ENCODE data around the gene ZC3H12C.

DNA sequence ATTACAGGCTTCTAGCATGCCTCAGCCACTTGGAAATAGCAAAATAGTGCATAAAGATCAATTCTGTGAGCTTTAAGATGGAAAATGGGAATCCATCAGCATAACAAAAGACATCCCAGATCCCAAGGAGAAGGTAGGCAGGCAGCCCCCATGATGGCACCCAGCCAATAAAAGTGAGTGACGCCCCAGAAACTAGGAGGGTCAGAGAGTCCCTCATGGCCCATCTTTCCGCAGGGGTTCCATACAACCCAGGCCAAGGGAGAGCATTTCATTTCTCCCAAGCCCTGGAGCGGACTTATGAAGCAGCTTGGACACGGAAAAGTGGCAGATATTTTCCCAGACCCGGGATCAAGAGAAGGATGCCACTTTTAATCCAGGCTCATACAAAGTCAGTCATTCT, 93.3 kb downstream of the ZC3H12C start:
- TF ChIP-seq, protein P1, sequence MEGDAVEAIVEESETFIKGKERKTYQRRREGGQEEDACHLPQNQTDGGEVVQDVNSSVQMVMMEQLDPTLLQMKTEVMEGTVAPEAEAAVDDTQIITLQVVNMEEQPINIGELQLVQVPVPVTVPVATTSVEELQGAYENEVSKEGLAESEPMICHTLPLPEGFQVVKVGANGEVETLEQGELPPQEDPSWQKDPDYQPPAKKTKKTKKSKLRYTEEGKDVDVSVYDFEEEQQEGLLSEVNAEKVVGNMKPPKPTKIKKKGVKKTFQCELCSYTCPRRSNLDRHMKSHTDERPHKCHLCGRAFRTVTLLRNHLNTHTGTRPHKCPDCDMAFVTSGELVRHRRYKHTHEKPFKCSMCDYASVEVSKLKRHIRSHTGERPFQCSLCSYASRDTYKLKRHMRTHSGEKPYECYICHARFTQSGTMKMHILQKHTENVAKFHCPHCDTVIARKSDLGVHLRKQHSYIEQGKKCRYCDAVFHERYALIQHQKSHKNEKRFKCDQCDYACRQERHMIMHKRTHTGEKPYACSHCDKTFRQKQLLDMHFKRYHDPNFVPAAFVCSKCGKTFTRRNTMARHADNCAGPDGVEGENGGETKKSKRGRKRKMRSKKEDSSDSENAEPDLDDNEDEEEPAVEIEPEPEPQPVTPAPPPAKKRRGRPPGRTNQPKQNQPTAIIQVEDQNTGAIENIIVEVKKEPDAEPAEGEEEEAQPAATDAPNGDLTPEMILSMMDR (IDR thresholded peaks at IDR 0.05; ENCODE audit: low read depth, low read length): no peak
- TF ChIP-seq MYC (IDR thresholded peaks at IDR 0.05; ENCODE audit: low read depth, low read length): no peak
- no peak for TF ChIP-seq POLR2A (IDR thresholded peaks at IDR 0.05; ENCODE audit: extremely low read depth, insufficient read length)
